GM15510 (cell line): Measurements from ENCODE around the gene SLC2A10.

ENCODE experiments used
- POLR2A ChIP-seq: IDR thresholded peaks from 3 replicates; pipeline ENCODE4 v1.6.1; 2011; ENCODE audit warnings: borderline replicate concordance; ENCODE audit not compliant: insufficient read length; ENCODE audit errors: extremely low read depth

Gene SLC2A10

DNA sequence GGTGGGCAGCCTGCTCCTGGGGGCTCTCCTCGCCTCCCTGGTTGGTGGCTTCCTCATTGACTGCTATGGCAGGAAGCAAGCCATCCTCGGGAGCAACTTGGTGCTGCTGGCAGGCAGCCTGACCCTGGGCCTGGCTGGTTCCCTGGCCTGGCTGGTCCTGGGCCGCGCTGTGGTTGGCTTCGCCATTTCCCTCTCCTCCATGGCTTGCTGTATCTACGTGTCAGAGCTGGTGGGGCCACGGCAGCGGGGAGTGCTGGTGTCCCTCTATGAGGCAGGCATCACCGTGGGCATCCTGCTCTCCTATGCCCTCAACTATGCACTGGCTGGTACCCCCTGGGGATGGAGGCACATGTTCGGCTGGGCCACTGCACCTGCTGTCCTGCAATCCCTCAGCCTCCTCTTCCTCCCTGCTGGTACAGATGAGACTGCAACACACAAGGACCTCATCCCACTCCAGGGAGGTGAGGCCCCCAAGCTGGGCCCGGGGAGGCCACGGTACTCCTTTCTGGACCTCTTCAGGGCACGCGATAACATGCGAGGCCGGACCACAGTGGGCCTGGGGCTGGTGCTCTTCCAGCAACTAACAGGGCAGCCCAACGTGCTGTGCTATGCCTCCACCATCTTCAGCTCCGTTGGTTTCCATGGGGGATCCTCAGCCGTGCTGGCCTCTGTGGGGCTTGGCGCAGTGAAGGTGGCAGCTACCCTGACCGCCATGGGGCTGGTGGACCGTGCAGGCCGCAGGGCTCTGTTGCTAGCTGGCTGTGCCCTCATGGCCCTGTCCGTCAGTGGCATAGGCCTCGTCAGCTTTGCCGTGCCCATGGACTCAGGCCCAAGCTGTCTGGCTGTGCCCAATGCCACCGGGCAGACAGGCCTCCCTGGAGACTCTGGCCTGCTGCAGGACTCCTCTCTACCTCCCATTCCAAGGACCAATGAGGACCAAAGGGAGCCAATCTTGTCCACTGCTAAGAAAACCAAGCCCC, 16.0 kb downstream of the SLC2A10 start:
- TF ChIP-seq POLR2A, result no peak

DNA sequence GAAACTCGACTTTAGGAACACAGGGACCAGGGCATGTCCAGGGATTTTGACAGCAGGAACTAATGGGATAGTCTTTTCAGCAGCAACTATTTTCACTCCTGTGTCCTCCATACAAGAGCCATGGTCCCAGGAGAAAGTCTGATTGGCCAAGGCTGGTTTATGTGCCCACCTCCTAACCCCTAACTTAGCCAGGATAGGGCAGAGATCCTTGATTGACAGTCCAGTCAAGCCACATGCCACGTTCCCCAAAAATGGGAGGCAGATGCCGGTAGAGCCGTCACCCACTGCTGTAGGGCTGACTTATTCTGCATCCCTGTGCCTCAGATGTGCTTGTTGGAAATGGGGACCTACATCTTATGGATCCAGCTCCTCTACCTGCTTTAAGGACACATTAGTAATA, 22.3 kb downstream of the SLC2A10 start:
- no peak for TF ChIP-seq POLR2A

GRCh38 chr20:46735436-46735835, 26.0 kb downstream of the SLC2A10 start:
- TF ChIP-seq POLR2A, result no peak

- TF ChIP-seq POLR2A, result no peak
Observed at GRCh38 chr20:46739431-46740213, 30.2 kb downstream of the SLC2A10 start.

- TF ChIP-seq POLR2A, result no peak
Observed at GRCh38 chr20:46740214-46740609, 30.8 kb downstream of the SLC2A10 start.

DNA sequence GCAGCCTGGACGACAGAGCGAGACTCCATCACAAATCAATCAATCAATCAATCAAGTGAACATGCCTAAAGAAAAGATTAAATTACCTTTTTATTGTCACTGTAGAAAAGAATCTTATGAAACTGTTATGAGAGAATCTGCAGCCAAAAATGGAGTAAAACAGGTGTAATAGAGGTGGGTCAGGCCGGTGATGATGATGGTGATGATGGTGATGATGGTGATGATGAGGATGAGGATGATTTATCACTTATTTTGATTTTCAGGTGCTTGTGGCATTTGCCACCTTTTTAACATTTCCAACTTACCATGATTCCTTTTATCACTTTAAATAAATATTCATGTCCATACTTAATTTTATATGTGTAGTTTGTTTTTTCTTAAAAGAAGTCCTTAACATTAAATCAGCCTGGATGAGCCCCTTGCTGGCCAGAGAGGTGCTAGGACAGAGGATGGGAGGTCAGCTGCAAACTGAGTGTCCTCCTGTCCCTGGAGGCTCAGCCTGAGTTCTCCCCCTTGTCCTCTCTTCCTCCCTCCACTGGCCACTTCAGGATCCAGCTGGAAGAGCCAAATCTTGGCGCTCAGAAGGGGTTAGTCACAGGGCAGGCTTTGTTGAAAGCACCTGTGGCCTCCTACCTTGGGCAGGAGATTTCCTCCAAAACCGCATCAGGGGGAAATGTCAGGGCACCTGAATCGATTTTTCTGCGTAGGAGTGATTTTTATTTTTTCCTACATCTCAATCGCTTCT, 32.6 kb downstream of the SLC2A10 start:
- no peak for TF ChIP-seq POLR2A

- TF ChIP-seq POLR2A, result no peak
Observed at GRCh38 chr20:46742669-46743045, 33.2 kb downstream of the SLC2A10 start.

GRCh38 chr20:46743088-46743487, 33.6 kb downstream of the SLC2A10 start:
- no peak for TF ChIP-seq POLR2A

GRCh38 chr20:46746956-46747526, 37.6 kb downstream of the SLC2A10 start:
- TF ChIP-seq POLR2A, result no peak

- no peak for TF ChIP-seq POLR2A
Observed at GRCh38 chr20:46749147-46749546, 39.7 kb downstream of the SLC2A10 start.

- TF ChIP-seq POLR2A, result no peak
Observed at GRCh38 chr20:46751856-46752255, 42.4 kb downstream of the SLC2A10 start.

DNA sequence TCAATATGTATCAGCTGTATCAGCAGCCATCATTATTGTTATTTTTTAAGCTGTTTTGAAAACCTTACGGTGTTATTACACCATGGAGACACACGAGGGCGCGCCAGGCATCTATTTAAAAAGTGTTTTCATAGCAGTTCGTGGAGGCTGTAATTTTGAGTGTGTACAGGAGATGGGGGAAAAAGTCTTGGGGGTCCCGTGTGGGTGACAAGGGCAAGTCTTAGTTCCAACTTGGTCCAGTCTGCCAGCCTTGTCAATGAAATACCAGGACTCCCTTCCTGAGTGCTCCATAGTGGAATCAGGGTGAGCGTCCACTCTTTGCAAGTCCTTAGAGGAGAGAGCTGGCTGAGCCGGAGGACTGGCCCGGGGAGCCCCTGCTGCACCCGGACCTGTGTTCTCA, 43.3 kb downstream of the SLC2A10 start:
- TF ChIP-seq POLR2A, result no peak

GRCh38 chr20:46755483-46756413, 46.3 kb downstream of the SLC2A10 start:
- TF ChIP-seq POLR2A, result no peak
